Aorta (tissue), 5 donors: ENCODE measurements around the gene ERBB4. TPM values are rescaled to one million over a fixed set of nuclear protein-coding genes. Genes with fewer than 3 reads are reported as not detected.
"Not testable (repeated sequence)": the region's sequence is repeated elsewhere in the genome, so short reads cannot be mapped to it uniquely, and the experiment has no call there.

Experiments used
- ATAC-seq: fragments of 200-7000 bp; cut with Tn5 transposase; one replicate; pipeline ENCODE4 v1.9.1; 2022; ENCODE audit warnings: moderate library complexity; ENCODE audit not compliant: low FRiP score
- DNase-seq, 2 donors: peaks; one replicate each; pipeline ENCODE4 v3.0.0-alpha.2; 2020
- H3K27ac ChIP-seq, 2 donors: one replicate each; pipeline ENCODE4 v1.5.1; 2013; ENCODE audit warnings: low read length in 2 of 2, mild to moderate bottlenecking in 2 of 2, moderate library complexity in 2 of 2, control low read depth in 1 of 2, inconsistent platforms in 1 of 2, low read depth in 1 of 2
- H3K27me3 ChIP-seq, 2 donors: one replicate each; pipeline ENCODE4 v1.6.1; 2013; ENCODE audit warnings: control low read depth in 1 of 2, low read length in 1 of 2, mild to moderate bottlenecking in 1 of 2, moderate library complexity in 1 of 2; ENCODE audit not compliant: insufficient read depth in 2 of 2, control insufficient read depth in 1 of 2
- H3K36me3 ChIP-seq, 2 donors: one replicate each; pipeline ENCODE4 v1.6.1; 2013; ENCODE audit warnings: control low read depth in 1 of 2, low read length in 1 of 2, mild to moderate bottlenecking in 1 of 2; ENCODE audit not compliant: insufficient read depth in 2 of 2, control insufficient read depth in 1 of 2
- H3K4me1 ChIP-seq, 2 donors: one replicate each; pipeline ENCODE4 v1.6.1; 2013; ENCODE audit warnings: low read length in 2 of 2, control low read depth in 1 of 2, mild to moderate bottlenecking in 1 of 2, moderate library complexity in 1 of 2; ENCODE audit not compliant: insufficient read depth in 2 of 2, control insufficient read depth in 1 of 2
- H3K4me3 ChIP-seq, 2 donors: one replicate each; pipeline ENCODE4 v1.5.1; 2013; ENCODE audit warnings: low read length in 2 of 2, control low read depth in 1 of 2, mild to moderate bottlenecking in 1 of 2
- H3K9me3 ChIP-seq: one replicate; pipeline ENCODE4 v1.6.1; 2013; ENCODE audit warnings: mild to moderate bottlenecking, low read length; ENCODE audit not compliant: control insufficient read depth
- WGBS, 2 donors: extraction: QIAGEN DNeasy Blood & Tissue Kit; methylation state at CpG; one replicate each; pipeline ENCODE4 v1.1.7; 2013; 5-methylcytosine and 5-hydroxymethylcytosine counted together
- intact Hi-C, 2 donors: fragments of 100-400 bp; cut with DNase I; formaldehyde crosslinking; loops; one replicate each; pipeline versions ENCODE4 v1.14.2 to v1.15.0; 2022
- polyA plus RNA-seq, 2 donors: library from polyadenylated mRNA; stranded (reverse); fragments of 200-250 nt; gene quantifications; one replicate each; pipeline ENCODE4 v1.2.3, GENCODE V29; 2013
- total RNA-seq, 2 donors: library from RNA; stranded (reverse); fragmentation: NEBNext Ultra II Directional; extraction: Animal tissue kit (Norgen Biotek cat#: 25700); gene quantifications; one replicate each; pipeline ENCODE4 v1.2.1, GENCODE V29; 2021
- donor health status: healthy with polysubstance abuse.
- donor health status: Bipolar disorder and iron deficiency.
- donor health status: DM: no; HTN: no; CAD: no.
- donor health status: DM: no; HTN: no; CAD: no.
- donor health status: DM: yes; HTN: yes; CAD: no.

ERBB4 gene
- total and polyA plus RNA-seq, 4 donors: 1.3 to 42.0 (median 15.0) TPM

DNA sequence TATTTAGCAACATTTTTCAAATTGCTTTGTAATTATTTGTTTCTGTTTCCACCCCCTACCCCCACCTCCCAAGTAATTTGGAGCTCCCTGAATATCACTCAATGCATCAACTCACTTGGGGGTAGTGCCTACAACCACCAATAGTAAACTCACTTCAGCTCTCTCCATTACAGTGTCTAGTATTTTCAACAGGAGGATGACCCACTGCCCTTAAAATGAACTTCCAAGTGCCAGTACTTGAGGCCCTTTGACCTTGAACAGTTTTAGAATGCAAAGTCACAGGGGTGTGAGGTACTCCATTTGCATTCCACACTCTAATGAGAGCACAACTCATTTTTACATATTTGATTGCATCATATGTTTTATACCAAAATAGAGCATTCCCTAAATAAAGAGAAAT is 523.0 kb downstream of the ERBB4 start:
- Histone ChIP-seq H3K27ac (no peak overlapping the region), H3K4me3 (no peak overlapping the region), H3K36me3 (no peaks in the 10 kb centered on the region), H3K27me3 (no peaks in the 10 kb centered on the region), H3K4me1 (peaks cover 4 to 8% of the 10 kb centered on the region in 2 donors), H3K9me3 (no peaks in the 10 kb centered on the region)
- ATAC-seq (no peak), DNase-seq (no peak)
- intact Hi-C loops: no loop called here

DNA sequence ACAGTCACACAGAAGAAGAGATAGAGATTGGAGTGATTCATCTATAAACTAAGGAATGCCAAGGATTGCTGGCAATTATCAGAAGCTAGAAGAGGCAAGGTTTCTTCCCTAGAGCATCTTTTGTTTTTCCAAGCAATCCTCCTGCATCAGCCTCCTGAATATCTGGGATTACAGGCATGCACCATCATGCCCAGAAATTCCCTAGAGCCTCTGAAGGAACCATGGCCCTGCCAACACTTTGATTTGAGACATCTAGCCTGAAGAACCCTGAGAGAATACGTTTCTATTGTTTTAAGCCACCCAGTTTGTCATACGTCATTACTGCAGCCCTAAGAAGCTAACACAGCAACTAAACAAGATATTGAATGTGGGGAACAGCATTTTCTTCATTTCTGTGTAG is 525.0 kb downstream of the ERBB4 start:
- intact Hi-C loops: no loop called here
- no peaks in the 10 kb centered on the region for H3K9me3 ChIP-seq
- no peak overlapping the region for H3K27ac ChIP-seq
- DNase-seq (no peak), ATAC-seq (no peak)
- 32 to 35% methylated on average over 2 of the region's 2 CpGs for WGBS, 2 donors
- no peaks in the 10 kb centered on the region for H3K36me3 ChIP-seq
- H3K27me3 ChIP-seq: no peaks in the 10 kb centered on the region
- H3K4me1 ChIP-seq: peaks cover 4 to 8% of the 10 kb centered on the region in 2 donors
- H3K4me3 ChIP-seq: no peak overlapping the region

DNA sequence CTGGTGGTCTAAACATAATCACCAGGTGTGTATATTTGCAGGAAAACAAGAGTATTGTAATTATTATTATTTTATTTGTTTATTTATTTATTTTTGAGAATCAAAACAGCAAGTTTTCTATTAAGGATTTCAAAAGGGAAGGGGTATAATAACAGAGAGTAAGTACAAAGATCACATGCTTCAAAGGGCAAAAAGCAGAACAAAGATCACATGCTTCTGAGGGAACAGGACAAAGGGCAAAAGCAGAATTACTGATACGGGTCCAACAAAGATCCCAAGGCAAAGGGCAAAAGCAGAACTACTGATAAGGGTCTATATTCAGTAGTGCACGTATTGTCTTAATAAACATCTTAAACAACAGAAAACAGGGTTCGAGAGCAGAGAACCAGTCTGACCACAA is 528.3 kb downstream of the ERBB4 start:
- H3K27me3 ChIP-seq, DNase-seq, H3K4me1 ChIP-seq, H3K9me3 ChIP-seq, H3K4me3 ChIP-seq, ATAC-seq, H3K36me3 ChIP-seq, intact Hi-C loops, H3K27ac ChIP-seq: not testable (repeated sequence)
- WGBS, 2 donors: 94 to 98% methylated on average over 3 of the region's 3 CpGs

DNA sequence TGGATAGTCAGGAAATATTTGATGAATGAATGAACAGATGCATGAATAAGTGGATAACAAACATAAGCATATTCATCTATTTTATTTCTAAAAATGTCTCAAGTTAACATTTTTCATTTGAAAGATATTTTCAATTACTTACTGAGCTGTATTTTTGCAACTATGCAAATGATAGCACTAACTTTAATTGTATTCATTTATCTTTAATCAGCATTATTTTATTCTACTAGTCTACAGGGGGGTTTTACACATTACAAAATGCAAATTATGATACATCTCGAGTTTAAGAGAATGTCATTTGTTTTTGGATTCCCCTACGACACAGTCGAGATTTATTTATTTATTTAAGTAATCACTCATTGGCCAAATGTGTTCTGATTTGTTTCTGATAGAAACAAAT is 530.6 kb downstream of the ERBB4 start:
- Histone ChIP-seq H3K27ac (no peak overlapping the region), H3K9me3 (no peaks in the 10 kb centered on the region), H3K4me3 (no peak overlapping the region), H3K27me3 (no peaks in the 10 kb centered on the region), H3K4me1 (peaks cover 0 to under 1% of the 10 kb centered on the region in 2 donors), H3K36me3 (no peaks in the 10 kb centered on the region)
- WGBS, 2 donors: 55 to 58% methylated on average over 3 of the region's 3 CpGs
- no peak for DNase-seq
- intact Hi-C loops: no loop called here
- ATAC-seq: no peak

DNA sequence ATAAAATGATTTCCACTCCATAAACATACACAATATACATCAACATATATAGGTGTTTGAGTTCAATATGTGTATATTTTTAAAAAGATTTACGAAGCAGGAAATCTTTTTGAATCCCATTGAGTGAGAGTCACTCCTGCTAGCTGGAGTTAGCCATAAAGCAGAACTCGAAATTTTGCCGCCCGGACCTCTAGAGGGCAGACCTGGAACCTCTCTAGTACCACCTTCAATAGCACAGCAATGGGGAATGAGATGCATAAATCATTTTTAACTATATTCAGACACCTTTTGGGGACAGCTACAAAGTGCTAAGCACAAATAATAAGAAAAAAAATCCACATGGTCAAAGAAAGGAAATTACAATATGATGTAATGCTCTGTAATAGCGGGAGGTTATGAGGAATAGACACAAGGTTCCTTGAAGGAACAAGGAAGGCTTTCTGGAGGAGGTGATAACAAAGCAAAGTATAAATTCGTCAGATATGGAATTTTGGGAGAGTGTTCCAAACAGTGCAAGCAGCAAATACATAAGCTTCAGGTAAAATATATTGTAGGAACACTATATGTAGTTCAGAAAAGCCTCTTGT is 533.4 kb downstream of the ERBB4 start:
- no peak overlapping the region for H3K4me3 ChIP-seq
- DNase-seq (peak in 1 of 2 donors; percentile 33), ATAC-seq (no peak)
- H3K9me3 ChIP-seq: no peaks in the 10 kb centered on the region
- H3K4me1 ChIP-seq: no peaks in the 10 kb centered on the region
- H3K36me3 ChIP-seq: no peaks in the 10 kb centered on the region
- H3K27me3 ChIP-seq: no peaks in the 10 kb centered on the region
- H3K27ac ChIP-seq: no peak overlapping the region
- 65 to 79% methylated on average over 6 of the region's 6 CpGs for WGBS, 2 donors
- intact Hi-C loops: no loop called here

DNA sequence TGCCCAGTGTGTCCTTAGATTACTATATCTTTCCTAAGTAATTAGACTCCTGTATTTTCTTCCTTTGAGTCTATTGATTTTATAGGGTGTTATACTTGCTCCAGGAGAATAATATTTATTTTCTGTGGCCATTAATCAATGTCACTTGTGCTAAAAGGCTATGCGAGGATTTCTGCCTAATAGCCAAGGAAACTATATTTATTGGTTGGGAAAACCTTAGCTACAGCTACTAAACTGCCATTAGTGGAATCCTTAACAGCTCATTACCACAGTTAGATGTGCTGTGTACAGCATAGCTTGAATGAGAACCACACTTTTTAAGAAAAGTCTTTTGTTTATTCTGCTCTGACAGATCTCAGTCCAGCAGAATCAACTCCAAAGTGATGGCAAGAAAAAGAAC is 537.3 kb downstream of the ERBB4 start:
- H3K4me3 ChIP-seq: no peak overlapping the region
- no peak for DNase-seq
- H3K4me1 ChIP-seq: peaks cover 0 to 2% of the 10 kb centered on the region in 2 donors
- intact Hi-C loops: no loop called here
- no peaks in the 10 kb centered on the region for H3K9me3 ChIP-seq
- no peak for ATAC-seq
- no peaks in the 10 kb centered on the region for H3K27me3 ChIP-seq
- 17 to 24% methylated on average over 1 of the region's 1 CpG for WGBS, 2 donors
- H3K27ac ChIP-seq: no peak overlapping the region
- H3K36me3 ChIP-seq: no peaks in the 10 kb centered on the region

DNA sequence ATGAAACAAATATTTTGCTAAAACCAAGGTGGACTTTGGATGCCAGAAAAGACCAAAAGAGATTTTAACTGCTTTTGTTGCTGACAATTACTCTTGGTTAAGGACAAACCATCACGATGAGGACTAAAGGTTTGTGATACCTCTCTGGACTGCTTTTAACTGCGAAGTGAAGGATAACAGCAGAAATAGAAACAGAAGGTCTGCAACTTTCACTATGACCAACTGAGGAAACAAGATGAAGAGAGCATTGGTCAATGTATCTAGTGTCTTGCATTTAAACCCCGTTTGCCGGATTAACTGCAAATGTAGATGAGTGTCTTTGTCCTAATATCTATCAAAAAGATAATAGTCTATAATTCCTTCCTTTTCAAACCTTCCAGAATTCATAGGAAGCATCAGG is 541.7 kb downstream of the ERBB4 start:
- WGBS, 2 donors: 77 to 85% methylated on average over 4 of the region's 4 CpGs
- intact Hi-C loops: no loop called here
- no peaks in the 10 kb centered on the region for H3K27me3 ChIP-seq
- no peak overlapping the region for H3K27ac ChIP-seq
- no peak for ATAC-seq
- peaks cover 0 to 4% of the 10 kb centered on the region in 2 donors for H3K4me1 ChIP-seq
- no peaks in the 10 kb centered on the region for H3K36me3 ChIP-seq
- no peak overlapping the region for H3K4me3 ChIP-seq
- no peak for DNase-seq
- no peaks in the 10 kb centered on the region for H3K9me3 ChIP-seq

DNA sequence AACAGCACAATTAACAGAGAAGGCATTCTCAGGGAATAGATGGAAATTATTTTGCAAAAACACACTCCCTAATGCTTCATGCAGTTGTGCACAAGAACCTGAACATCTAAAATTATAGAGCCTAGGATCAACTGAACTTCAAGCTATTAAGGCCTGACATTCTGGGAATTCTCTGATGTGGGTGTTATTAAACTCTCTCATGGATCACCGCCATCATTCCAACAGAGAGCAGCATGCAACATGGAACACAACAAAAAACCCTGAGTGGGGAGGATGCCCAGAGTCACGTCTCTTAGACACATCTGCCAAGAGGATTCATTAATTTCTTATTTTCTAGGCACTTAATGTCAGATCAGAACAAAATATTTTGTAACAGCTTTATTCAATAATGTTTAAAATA is 543.8 kb downstream of the ERBB4 start:
- 64 to 67% methylated on average over 2 of the region's 2 CpGs for WGBS, 2 donors
- Histone ChIP-seq H3K9me3 (no peaks in the 10 kb centered on the region), H3K4me1 (peaks cover 0 to 4% of the 10 kb centered on the region in 2 donors), H3K27ac (no peak overlapping the region), H3K27me3 (no peaks in the 10 kb centered on the region), H3K4me3 (no peak overlapping the region), H3K36me3 (no peaks in the 10 kb centered on the region)
- no peak for ATAC-seq
- no peak for DNase-seq
- intact Hi-C loops: no loop called here

DNA sequence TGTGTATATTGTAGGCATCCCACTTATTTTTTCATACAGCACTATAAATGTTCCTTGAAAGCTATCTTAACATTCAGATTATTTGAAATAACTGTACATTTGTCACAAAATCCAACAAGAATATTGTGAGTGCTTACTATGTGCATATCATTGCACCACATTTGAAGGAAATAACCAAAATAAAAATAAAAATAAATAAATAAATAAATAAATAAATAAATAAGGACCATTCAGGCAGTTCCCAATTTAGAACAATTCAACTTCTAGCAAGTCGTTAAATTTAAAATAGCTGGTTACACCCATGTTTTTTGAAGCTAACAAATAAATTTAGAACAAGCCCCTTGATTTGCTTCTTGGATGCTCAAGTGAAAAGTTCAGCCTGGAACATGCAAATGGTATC is 548.3 kb downstream of the ERBB4 start:
- Histone ChIP-seq H3K36me3 (no peaks in the 10 kb centered on the region), H3K27ac (no peak overlapping the region), H3K9me3 (no peaks in the 10 kb centered on the region), H3K27me3 (no peaks in the 10 kb centered on the region), H3K4me3 (no peak overlapping the region), H3K4me1 (peaks cover 0 to 2% of the 10 kb centered on the region in 2 donors)
- intact Hi-C loops: no loop called here
- WGBS, 2 donors: 81 to 87% methylated on average over 1 of the region's 1 CpG
- DNase-seq (no peak), ATAC-seq (no peak)
